K562 (cell line): Measurements from ENCODE around the gene ANKRD31. TPM values are rescaled to one million over a fixed set of nuclear protein-coding genes. Genes with fewer than 3 reads are reported as not detected.

ENCODE experiments used
- ATAC-seq: fragments of 200-7000 bp; cut with Tn5 transposase; 3 replicates; pipeline ENCODE4 v1.9.1; 2020; ENCODE audit warnings: moderate library complexity
- BruUV-seq: library from RNA; stranded (reverse); fragments of 400-500 nt; replicated peaks from 2 replicates; lab custom pipeline; 2021; lab: Mats Ljungman, UMichigan
- CTCF ChIA-PET: fragments of 300-600 bp; formaldehyde crosslinking; extraction: SDS; loops from one replicate; lab custom pipeline; 2021; ENCODE audit warnings: low intra/inter-chr PET ratio; lab: Yijun Ruan, JAX
- POLR2A ChIA-PET: fragments of 300-600, 350-650 bp; sonication (Branson Sonifier 250); formaldehyde crosslinking; extraction: SDS; loops from one replicate; lab custom pipeline; 2021; ENCODE audit warnings: antibody characterized with exemption, inconsistent platforms; lab: Yijun Ruan, JAX
- DNase-seq, 4 experiments: peaks; one replicate each; pipeline versions ENCODE4 v3.0.0 to v3.0.0-alpha.2; 2011 to 2018; ENCODE audit warnings: low spot score in 3 of 4, mixed read lengths in 3 of 4; ENCODE audit errors: extremely low read depth in 1 of 4
- FAIRE-seq: peaks from 2 replicates; lab custom pipeline; 2011; peaks lifted over from hg19 to GRCh38; lab: Jason Lieb, UNC
- H2AFZ ChIP-seq: 2 replicates; pipeline ENCODE4 v1.6.0; 2011; ENCODE audit warnings: low read depth, low read length, control low read depth, inconsistent platforms
- H3K27ac ChIP-seq: fragments of 200-600 bp; 3 replicates; pipeline ENCODE4 v1.8.0; 2011; ENCODE audit warnings: low read depth, mild to moderate bottlenecking, control low read depth, inconsistent platforms, low read length, moderate library complexity, mixed read lengths; ENCODE audit errors: extremely low read depth
- H3K27me3 ChIP-seq, 2 experiments: fragments of 300-600 bp in 1 of 2; 2 replicates in 1 of 2; 3 replicates in 1 of 2; pipeline versions ENCODE4 v1.6.0 to v1.8.0; 2011; ENCODE audit warnings: inconsistent platforms in 2 of 2, low read length in 2 of 2, mild to moderate bottlenecking in 1 of 2, mixed read lengths in 1 of 2, moderate library complexity in 1 of 2; ENCODE audit not compliant: control insufficient read depth in 2 of 2, insufficient read depth in 2 of 2
- H3K36me3 ChIP-seq: fragments of 300-600 bp; 3 replicates; pipeline ENCODE4 v1.8.0; 2011; ENCODE audit warnings: mild to moderate bottlenecking, low read length, inconsistent platforms; ENCODE audit not compliant: control insufficient read depth, insufficient read depth
- H3K4me1 ChIP-seq, 2 experiments: fragments of 200-600 bp in 1 of 2; replicated peaks in 1 of 2; 2 replicates in 1 of 2; 3 replicates in 1 of 2; pipeline versions ENCODE4 v1.5.1 to v1.8.0; 2011; ENCODE audit warnings: inconsistent platforms in 2 of 2, low read length in 2 of 2, mild to moderate bottlenecking in 1 of 2, mixed read lengths in 1 of 2, moderate library complexity in 1 of 2; ENCODE audit not compliant: control insufficient read depth in 2 of 2, insufficient read depth in 2 of 2
- H3K4me2 ChIP-seq: 2 replicates; pipeline ENCODE4 v1.6.1; 2011; ENCODE audit warnings: low read length, control low read depth, inconsistent platforms, mixed read lengths; ENCODE audit not compliant: insufficient read depth
- H3K4me3 ChIP-seq: fragments of 200-600 bp; sonication (generic), shearing (Covaris generic); 2 replicates; pipeline ENCODE4 v1.5.1; 2016; ENCODE audit warnings: control low read depth, inconsistent platforms
- H3K79me2 ChIP-seq: fragments of 200-600 bp; 3 replicates; pipeline ENCODE4 v1.8.0; 2011; ENCODE audit warnings: low read length, inconsistent platforms; ENCODE audit not compliant: control insufficient read depth, insufficient read depth
- H3K9ac ChIP-seq, 2 experiments: 2 replicates each; pipeline versions ENCODE4 v1.6.0 to v1.6.1; 2011; ENCODE audit warnings: low read depth in 2 of 2, low read length in 2 of 2, control low read depth in 1 of 2, inconsistent platforms in 1 of 2, mild to moderate bottlenecking in 1 of 2, mixed read lengths in 1 of 2; ENCODE audit not compliant: insufficient read depth in 1 of 2
- H3K9me1 ChIP-seq: one replicate; pipeline ENCODE4 v1.6.0; 2011; ENCODE audit warnings: inconsistent platforms, mild to moderate bottlenecking, low read length, moderate library complexity; ENCODE audit not compliant: control insufficient read depth, insufficient read depth
- H3K9me3 ChIP-seq: replicated peaks from 2 replicates; pipeline ENCODE4 v1.5.1; 2011; ENCODE audit warnings: low read depth, low read length, inconsistent platforms; ENCODE audit not compliant: control insufficient read depth, insufficient read depth
- H4K20me1 ChIP-seq: replicated peaks from 2 replicates; pipeline ENCODE4 v1.6.1; 2011; ENCODE audit warnings: low read length, inconsistent platforms, mixed read lengths; ENCODE audit not compliant: control insufficient read depth, insufficient read depth
- ARID3B ChIP-seq: fragments of 250-450 bp; sonication (Bioruptor Pico); IDR thresholded peaks from 2 replicates; pipeline ENCODE4 v1.4.0; 2020; ENCODE audit warnings: borderline replicate concordance
- DDX20 ChIP-seq: fragments of 450-650 bp; IDR thresholded peaks from 2 replicates; pipeline ENCODE4 v1.6.1; 2016; ENCODE audit warnings: missing genetic modification characterization, low read depth, mild to moderate bottlenecking, missing compliant biosample characterization, moderate library complexity
- E2F6 ChIP-seq, 2 experiments: IDR thresholded peaks; 2 replicates each; pipeline ENCODE4 v1.6.1; 2011; ENCODE audit warnings: borderline replicate concordance in 1 of 2, control low read depth in 1 of 2, low read depth in 1 of 2, low read length in 1 of 2, mild to moderate bottlenecking in 1 of 2, mixed read lengths in 1 of 2, moderate library complexity in 1 of 2; ENCODE audit not compliant: insufficient read depth in 1 of 2, insufficient read length in 1 of 2, poor library complexity in 1 of 2, severe bottlenecking in 1 of 2; ENCODE audit errors: extremely low read depth in 1 of 2
- ELF2 ChIP-seq: fragments of 250-450 bp; sonication (Bioruptor Pico); IDR thresholded peaks from 2 replicates; pipeline ENCODE4 v1.5.0; 2021; ENCODE audit warnings: mild to moderate bottlenecking
- NCOA4 ChIP-seq: fragments of 450-650 bp; IDR thresholded peaks from 2 replicates; pipeline ENCODE4 v1.6.1; 2018; ENCODE audit warnings: mild to moderate bottlenecking; ENCODE audit not compliant: partially characterized antibody
- NCOA6 ChIP-seq: fragments of 450-650 bp; IDR thresholded peaks from 2 replicates; pipeline ENCODE4 v1.6.1; 2017; ENCODE audit warnings: mild to moderate bottlenecking
- PHF20 ChIP-seq: fragments of 450-650 bp; IDR thresholded peaks from 2 replicates; pipeline ENCODE4 v1.6.1; 2018; ENCODE audit not compliant: partially characterized antibody
- RAD51 ChIP-seq: fragments of 450-650 bp; IDR thresholded peaks from 2 replicates; pipeline ENCODE4 v1.7.1; 2016; ENCODE audit warnings: low read depth, mild to moderate bottlenecking, borderline replicate concordance
- TSC22D4 ChIP-seq: fragments of 450-650 bp; IDR thresholded peaks from 2 replicates; pipeline ENCODE4 v1.6.1; 2016; ENCODE audit warnings: missing genetic modification characterization, missing biosample characterization, control low read depth
- ZNF79 ChIP-seq: fragments of 250-450 bp; sonication (Bioruptor Pico); IDR thresholded peaks from 2 replicates; pipeline ENCODE4 v1.4.0; 2020; ENCODE audit warnings: low read depth, mild to moderate bottlenecking, moderate library complexity
- WGBS: fragments of 100-300 bp; shearing (Covaris generic); methylation state at CpG from one replicate; pipeline ENCODE4 v1.1.6; 2016; ENCODE audit warnings: low coverage, mixed read lengths; ENCODE audit not compliant: insufficient coverage; ENCODE audit errors: missing lambda C conversion rate; 5-methylcytosine and 5-hydroxymethylcytosine counted together
- in situ Hi-C: fragments of 300-500 bp; cut with MboI; formaldehyde crosslinking; loops from 4 replicates; pipeline ENCODE4 v1.15.0; 2018; ENCODE audit warnings: inconsistent platforms, mixed read lengths
- intact Hi-C: fragments of 100-400 bp; cut with micrococcal nuclease; formaldehyde crosslinking; loops from 2 replicates; pipeline ENCODE4 v1.14.2; 2022
- polyA plus RNA-seq, 8 experiments: library from polyadenylated mRNA; depleted of rRNA in 4 of 8; stranded (reverse) in 5 of 8; unstranded in 3 of 8; fragments of >200 nt; fragmentation: Nextera tagmentation in 2 of 8; fragmentation: Illumina TruSeq in 1 of 8; extraction: Ambion mirVana in 2 of 8; extraction: Trizol in 1 of 8; gene quantifications; 2 replicates each; pipeline versions ENCODE4 v1.2.1 to v1.2.3, GENCODE V29; 2011 to 2014; ENCODE audit warnings: inconsistent platforms in 1 of 8, missing spikeins in 1 of 8
- total RNA-seq, 7 experiments: library from RNA; depleted of rRNA in 6 of 7; stranded (reverse); fragments of >200 nt in 6 of 7; fragmentation: Illumina TruSeq in 2 of 7; extraction: Trizol in 2 of 7; gene quantifications; 2 replicates each; pipeline versions ENCODE4 v1.2.1 to v1.2.3, GENCODE V29; 2011 to 2021; ENCODE audit warnings: low replicate concordance in 1 of 7

ANKRD31 gene
- total and polyA plus RNA-seq, 9 of the 15 experiments (the other 6 are each of a cell fraction or from before 2014, with no cell fraction given), result under 0.01 to 0.11 (median 0.05) TPM; not detected in 1

- Histone ChIP-seq H3K4me2 (no peak overlapping the region), H3K9ac (no peak overlapping the region), H3K79me2 (no peaks in the 10 kb centered on the region), H3K4me3 (no peak overlapping the region), H3K9me1 (no peaks in the 10 kb centered on the region), H3K9me3 (no peaks in the 10 kb centered on the region), H3K4me1 (no peaks in the 10 kb centered on the region), H3K36me3 (no peaks in the 10 kb centered on the region), H4K20me1 (no peaks in the 10 kb centered on the region), H2AFZ (no peak overlapping the region), H3K27ac (no peak overlapping the region), H3K27me3 (peaks cover 11 to 14% of the 10 kb centered on the region in 2 experiments; a peak in 3 of 5 replicates)
- no TSS peak for BruUV-seq
- 0% methylated on average over 1 of the region's 1 CpG for WGBS
- ATAC-seq (no peak), FAIRE-seq (no peak), DNase-seq (no peak)
- in situ Hi-C loops (no loop called here), intact Hi-C loops (no loop called here)
- ChIA-PET POLR2A (interaction anchor here (0.7 kb wide), 1 partner anchor 373 kb away, joined by 3 read pairs; no protein-coding TSS in a partner anchor), CTCF (no interaction called here)
- TF ChIP-seq TSC22D4 (no peak), DDX20 (tag) (no peak), ELF2 (CRISPR knock-in tag) (no peak), NCOA6 (no peak), PHF20 (no peak), RAD51 (no peak)
Observed at GRCh38 chr5:75243100-75243499, 6.4 kb upstream of the ANKRD31 start.

DNA sequence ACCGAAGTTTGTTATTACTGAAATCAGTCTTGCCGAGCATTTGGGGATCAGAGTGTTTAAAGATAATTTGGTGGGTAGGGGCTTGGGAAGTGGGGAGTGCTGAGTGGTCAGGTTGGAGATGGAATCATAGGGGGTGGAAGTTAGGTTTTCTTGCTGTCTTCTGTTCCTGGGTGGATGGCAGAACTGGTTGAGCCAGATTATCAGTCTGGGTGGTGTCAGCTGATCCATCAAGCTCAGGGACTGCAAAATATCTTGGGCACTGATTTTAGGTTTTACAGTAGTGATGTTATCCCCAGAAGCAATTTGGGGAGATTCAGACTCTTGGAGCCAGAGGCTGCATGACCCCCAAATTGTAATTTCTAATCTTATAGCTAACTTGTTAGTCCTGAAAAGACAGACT lies 5.4 kb upstream of the ANKRD31 start:
- no peak for DNase-seq
- in situ Hi-C loops (no loop called here), intact Hi-C loops (no loop called here)
- H3K4me1 ChIP-seq, result peaks cover under 1 to 4% of the 10 kb centered on the region in 2 experiments; a peak in 1 of 5 replicates
- ChIA-PET POLR2A (interaction anchor here (0.6 kb wide), 1 partner anchor 61 kb away, joined by 3 read pairs; no protein-coding TSS in a partner anchor), CTCF (no interaction called here)
- no peak for FAIRE-seq
- no peaks in the 10 kb centered on the region for H3K79me2 ChIP-seq
- no peaks in the 10 kb centered on the region for H4K20me1 ChIP-seq
- H3K36me3 ChIP-seq, result no peaks in the 10 kb centered on the region
- no peak overlapping the region for H3K4me2 ChIP-seq
- 18% methylated on average over 2 of the region's 2 CpGs for WGBS
- H3K9ac ChIP-seq, result no peak overlapping the region
- no peak overlapping the region for H3K4me3 ChIP-seq
- ATAC-seq, result no peak
- H3K27me3 ChIP-seq, result peaks cover 9 to 11% of the 10 kb centered on the region in 2 experiments; a peak in 3 of 5 replicates
- no peak overlapping the region for H3K27ac ChIP-seq
- no peak overlapping the region for H2AFZ ChIP-seq
- no peaks in the 10 kb centered on the region for H3K9me3 ChIP-seq
- BruUV-seq, result no TSS peak
- no peaks in the 10 kb centered on the region for H3K9me1 ChIP-seq
- TF ChIP-seq ARID3B (no peak), NCOA4 (no peak), E2F6 (IDR thresholded peaks at IDR 0.05; ENCODE audit: borderline replicate concordance in 1 of 2, extremely low read depth in 1 of 2, insufficient read depth in 1 of 2, insufficient read length in 1 of 2, low read depth in 1 of 2, low read length in 1 of 2, poor library complexity in 1 of 2, severe bottlenecking in 1 of 2) (no peak), ZNF79 (CRISPR knock-in tag) (no peak)
